K562 (cell line): ENCODE results near the gene EDDM13. TPM values are rescaled to one million over a fixed set of nuclear protein-coding genes. Genes with fewer than 3 reads are reported as not detected.

Experiments used
- CBX2 ChIP-seq: fragments of 200-600 bp; sonication (generic); IDR thresholded peaks from one replicate; pipeline ENCODE4 v1.6.1; 2012; ENCODE audit warnings: mild to moderate bottlenecking, low read length, inconsistent platforms; ENCODE audit not compliant: insufficient read depth, poor library complexity, severe bottlenecking
- CC2D1A ChIP-seq: fragments of 450-650 bp; IDR thresholded peaks from 2 replicates; pipeline ENCODE4 v1.6.1; 2017; ENCODE audit warnings: mild to moderate bottlenecking
- E2F4 ChIP-seq: sonication (generic); formaldehyde crosslinking; IDR thresholded peaks from 2 replicates; pipeline ENCODE4 v1.8.0; 2022; ENCODE audit warnings: mild to moderate bottlenecking, low read depth, missing genetic modification reagents
- E4F1 ChIP-seq: fragments of 250-450 bp; sonication (Bioruptor Pico); IDR thresholded peaks from 2 replicates; pipeline ENCODE4 v1.5.0; 2021; ENCODE audit warnings: mild to moderate bottlenecking, borderline replicate concordance
- EP400 ChIP-seq: fragments of 450-650 bp; IDR thresholded peaks from 2 replicates; pipeline ENCODE4 v1.6.1; 2017; ENCODE audit warnings: antibody characterized with exemption, mild to moderate bottlenecking, moderate library complexity
- ETS1 ChIP-seq: conservative IDR thresholded peaks from 2 replicates; pipeline ENCODE4 v1.6.1; 2011; ENCODE audit warnings: low read depth, mild to moderate bottlenecking, low read length; ENCODE audit not compliant: control insufficient read depth
- IFI16 ChIP-seq: fragments of 250-450 bp; sonication (Bioruptor Pico); IDR thresholded peaks from 2 replicates; pipeline ENCODE4 v2.1.2; 2022; ENCODE audit warnings: mild to moderate bottlenecking, inconsistent platforms
- IRF2 ChIP-seq: sonication (generic); formaldehyde crosslinking; IDR thresholded peaks from 2 replicates; pipeline ENCODE4 v1.8.1; 2022; ENCODE audit warnings: mild to moderate bottlenecking, missing genetic modification reagents
- JUND ChIP-seq, 2 experiments: IDR thresholded peaks; 2 replicates in 1 of 2; 3 replicates in 1 of 2; pipeline ENCODE4 v1.6.1; 2011; ENCODE audit warnings: borderline replicate concordance in 2 of 2, low read depth in 2 of 2, low read length in 2 of 2, improper control_type of control experiment in 1 of 2, missing biosample characterization in 1 of 2, missing genetic modification characterization in 1 of 2, missing genetic modification reagents in 1 of 2
- KDM1A ChIP-seq, 2 experiments: fragments of 450-650 bp; IDR thresholded peaks; 2 replicates each; pipeline ENCODE4 v1.6.1; 2016; ENCODE audit warnings: mild to moderate bottlenecking in 2 of 2
- SMAD3 ChIP-seq: fragments of 450-650 bp; formaldehyde crosslinking; conservative IDR thresholded peaks from 2 replicates; pipeline ENCODE4 v1.4.0; 2020; ENCODE audit warnings: mild to moderate bottlenecking
- SMARCA4 ChIP-seq: fragments of 450-650 bp; IDR thresholded peaks from 2 replicates; pipeline ENCODE4 v1.6.1; 2016
- ZFP36 ChIP-seq: fragments of 150-350 bp; IDR thresholded peaks from 2 replicates; pipeline ENCODE4 v1.6.1; 2018; ENCODE audit warnings: low read length, low read depth; ENCODE audit not compliant: partially characterized antibody
- ZNF407 ChIP-seq: fragments of 450-650 bp; IDR thresholded peaks from 2 replicates; pipeline ENCODE4 v1.6.1; 2016; ENCODE audit warnings: low read depth
- polyA plus RNA-seq, 8 experiments: library from polyadenylated mRNA; depleted of rRNA in 4 of 8; stranded (reverse) in 5 of 8; unstranded in 3 of 8; fragments of >200 nt; fragmentation: Nextera tagmentation in 2 of 8; fragmentation: Illumina TruSeq in 1 of 8; extraction: Ambion mirVana in 2 of 8; extraction: Trizol in 1 of 8; gene quantifications; 2 replicates each; pipeline versions ENCODE4 v1.2.1 to v1.2.3, GENCODE V29; 2011 to 2014; ENCODE audit warnings: inconsistent platforms in 1 of 8, missing spikeins in 1 of 8
- total RNA-seq, 7 experiments: library from RNA; depleted of rRNA in 6 of 7; stranded (reverse); fragments of >200 nt in 6 of 7; fragmentation: Illumina TruSeq in 2 of 7; extraction: Trizol in 2 of 7; gene quantifications; 2 replicates each; pipeline versions ENCODE4 v1.2.1 to v1.2.3, GENCODE V29; 2011 to 2021; ENCODE audit warnings: low replicate concordance in 1 of 7

EDDM13 gene
- total and polyA plus RNA-seq, 9 of the 15 experiments (the other 6 are each of a cell fraction or from before 2014, with no cell fraction given): 2.0 to 7.7 (median 4.1) TPM

- no peak for TF ChIP-seq ZFP36
- peak; percentile 78 for TF ChIP-seq IFI16 (CRISPR knock-in tag)
- no peak for TF ChIP-seq CC2D1A
- no peak for TF ChIP-seq CBX2
- TF ChIP-seq SMARCA4: peak; percentile 42; the same call in 1 of the 2 replicates
- TF ChIP-seq JUND (IDR thresholded peaks at IDR 0.05; ENCODE audit: borderline replicate concordance, low read depth, low read length): no peak
- peak; percentile 68; the same call in 1 of the 3 replicates for TF ChIP-seq JUND (tag; IDR thresholded peaks at IDR 0.05; ENCODE audit: borderline replicate concordance, low read depth, low read length)
- no peak for TF ChIP-seq EP400
- no peak for TF ChIP-seq ZNF407
- TF ChIP-seq ETS1: no peak
- 0 out of 4 replicates have a peak, but pooled peaks of 1 of the 2 experiments have one; percentile 14 for TF ChIP-seq KDM1A (IDR thresholded peaks at IDR 0.05)
- TF ChIP-seq SMAD3 (CRISPR knock-in tag): 0 out of 2 replicates have a peak, but pooled peaks have one; percentile 62
- no peak for TF ChIP-seq E2F4 (CRISPR knock-in tag)
- no peak for TF ChIP-seq IRF2 (CRISPR knock-in tag)
- TF ChIP-seq E4F1 (CRISPR knock-in tag): 0 out of 2 replicates have a peak, but pooled peaks have one; percentile 40
These were observed 74.7 kb downstream of the EDDM13 start (continued) for GRCh38 chr19:56347163-56347778.
